Type B pancreatic cell (in vitro differentiated cells): ENCODE results near the gene VPS52. TPM values are rescaled to one million over a fixed set of nuclear protein-coding genes. Genes with fewer than 3 reads are reported as not detected.

Experiments
- DNase-seq: peaks from one replicate; pipeline ENCODE4 v3.0.0; 2021; ENCODE audit warnings: mixed read lengths; ENCODE audit not compliant: unreplicated experiment; ENCODE audit errors: extremely low spot score
- H3K27ac Mint-ChIP-seq: 2 replicates; pipeline ENCODE4 v1.8.0; 2021; ENCODE audit warnings: mild to moderate bottlenecking, mixed read lengths
- H3K27me3 Mint-ChIP-seq: 2 replicates; pipeline ENCODE4 v1.8.0; 2021; ENCODE audit warnings: mixed read lengths
- H3K36me3 Mint-ChIP-seq: 2 replicates; pipeline ENCODE4 v1.8.0; 2021; ENCODE audit warnings: mixed read lengths
- H3K4me1 Mint-ChIP-seq: one replicate; pipeline ENCODE4 v1.8.0; 2021; ENCODE audit warnings: mixed read lengths; ENCODE audit not compliant: unreplicated experiment
- H3K4me3 Mint-ChIP-seq: 2 replicates; pipeline ENCODE4 v1.8.0; 2021; ENCODE audit warnings: mild to moderate bottlenecking, mixed read lengths
- H3K9me3 Mint-ChIP-seq: 2 replicates; pipeline ENCODE4 v1.8.0; 2021; ENCODE audit warnings: mixed read lengths
- CTCF ChIP-seq: fragments of 200-600 bp; sonication (generic); conservative IDR thresholded peaks from 2 replicates; pipeline ENCODE4 v1.5.0; 2021; ENCODE audit warnings: antibody characterized with exemption, mild to moderate bottlenecking
- total RNA-seq: library from RNA; stranded (reverse); gene quantifications from 2 replicates; pipeline ENCODE4 v1.2.1, GENCODE V29; 2021; ENCODE audit warnings: low replicate concordance

The VPS52 gene
- total RNA-seq, 1 donor from 2014 or later, result 62.4 TPM

- Mint-ChIP-seq H3K36me3 (peaks cover 8% of the 10 kb centered on the region), H3K4me1 (peaks cover 20% of the 10 kb centered on the region), H3K9me3 (no peaks in the 10 kb centered on the region), H3K27me3 (peaks cover 2% of the 10 kb centered on the region), H3K27ac (no peak overlapping the region), H3K4me3 (peak overlapping the region; percentile 54)
- no peak for DNase-seq
- TF ChIP-seq CTCF, result no peak
Observed at GRCh38 chr6:33292996-33293682, 21.5 kb upstream of the VPS52 start.

GRCh38 chr6:33290459-33290858 is 18.8 kb upstream of the VPS52 start:
- peak overlapping the region; percentile 99 for H3K4me3 Mint-ChIP-seq
- peaks cover 25% of the 10 kb centered on the region for H3K4me1 Mint-ChIP-seq
- no peak for TF ChIP-seq CTCF
- H3K27me3 Mint-ChIP-seq, result no peaks in the 10 kb centered on the region
- H3K27ac Mint-ChIP-seq, result peak overlapping the region; percentile 92
- peaks cover 13% of the 10 kb centered on the region for H3K36me3 Mint-ChIP-seq
- no peaks in the 10 kb centered on the region for H3K9me3 Mint-ChIP-seq
- DNase-seq, result no peak

- H3K4me1 Mint-ChIP-seq, result peaks cover 25% of the 10 kb centered on the region
- H3K27ac Mint-ChIP-seq, result peak overlapping the region; percentile 92
- peaks cover 13% of the 10 kb centered on the region for H3K36me3 Mint-ChIP-seq
- H3K4me3 Mint-ChIP-seq, result peak overlapping the region; percentile 99
- no peaks in the 10 kb centered on the region for H3K9me3 Mint-ChIP-seq
- no peak for TF ChIP-seq CTCF
- no peak for DNase-seq
- H3K27me3 Mint-ChIP-seq, result no peaks in the 10 kb centered on the region
Observed at GRCh38 chr6:33289784-33290315, 18.2 kb upstream of the VPS52 start.

- no peak for TF ChIP-seq CTCF
- peaks cover 13% of the 10 kb centered on the region for H3K36me3 Mint-ChIP-seq
- DNase-seq, result no peak
- peak within 1 kb of the TSS; percentile 92 for H3K27ac Mint-ChIP-seq
- peaks cover 25% of the 10 kb centered on the region for H3K4me1 Mint-ChIP-seq
- H3K4me3 Mint-ChIP-seq, result peak within 1 kb of the TSS; percentile 99
- H3K9me3 Mint-ChIP-seq, result no peaks in the 10 kb centered on the region
- no peaks in the 10 kb centered on the region for H3K27me3 Mint-ChIP-seq
Observed at GRCh38 chr6:33288921-33289783, 17.5 kb upstream of the VPS52 start, which contains the start of the genes PFDN6 and WDR46. Gene PFDN6, plus strand, starts transcription at chr6:33289601. Its CDS starts 256 bp downstream, at chr6:33289857. Gene WDR46, minus strand, starts transcription at chr6:33289239. Its CDS starts 69 bp downstream, at chr6:33289170.

GRCh38 chr6:33288141-33288920 is 16.7 kb upstream of the VPS52 start:
- peak overlapping the region; percentile 92 for H3K27ac Mint-ChIP-seq

More at GRCh38 chr6:33288141-33288920, 16.7 kb upstream of the VPS52 start:
- Mint-ChIP-seq H3K4me3 (peak overlapping the region; percentile 99), H3K4me1 (peaks cover 22% of the 10 kb centered on the region), H3K9me3 (no peaks in the 10 kb centered on the region), H3K36me3 (peaks cover 13% of the 10 kb centered on the region), H3K27me3 (no peaks in the 10 kb centered on the region)
- no peak for DNase-seq
- no peak for TF ChIP-seq CTCF
